Vagina (tissue), 2 donors: ENCODE measurements around the gene AP2B1. TPM values are rescaled to one million over a fixed set of nuclear protein-coding genes. Genes with fewer than 3 reads are reported as not detected.
A peak's percentile ranks its signal among the peaks of the same experiment; 100 is the strongest.

Source experiments
- DNase-seq, 2 donors: peaks; one replicate each; pipeline ENCODE4 v3.0.0-alpha.2; 2017; ENCODE audit errors: extremely low spot score in 2 of 2
- H3K27ac ChIP-seq: fragments of 200-600 bp; sonication (generic); one replicate; pipeline ENCODE4 v1.5.1; 2019
- H3K27me3 ChIP-seq: fragments of 200-600 bp; sonication (generic); one replicate; pipeline ENCODE4 v1.5.1; 2019
- H3K36me3 ChIP-seq, 2 donors: fragments of 200-600 bp; sonication (generic); one replicate each; pipeline ENCODE4 v1.5.1; 2017 to 2019
- H3K4me1 ChIP-seq: fragments of 200-600 bp; sonication (generic); one replicate; pipeline ENCODE4 v1.5.1; 2019
- H3K4me3 ChIP-seq, 2 donors: fragments of 200-600 bp; sonication (generic); 1 replicate in 1 of 2; 2 replicates in 1 of 2; pipeline ENCODE4 v1.5.1; 2016 to 2019
- H3K9me3 ChIP-seq: fragments of 200-600 bp; sonication (generic); one replicate; pipeline ENCODE4 v1.5.1; 2019
- POLR2A ChIP-seq, 2 donors: fragments of 450-650 bp; IDR thresholded peaks; one replicate each; pipeline ENCODE4 v1.6.1; 2017; ENCODE audit warnings: antibody characterized with exemption in 2 of 2, mild to moderate bottlenecking in 2 of 2, moderate library complexity in 2 of 2
- POLR2AphosphoS5 ChIP-seq, 2 donors: sonication (generic); formaldehyde crosslinking; IDR thresholded peaks; one replicate each; pipeline ENCODE4 v1.9.0; 2017; ENCODE audit warnings: antibody characterized with exemption in 2 of 2, mild to moderate bottlenecking in 2 of 2, low read depth in 1 of 2; ENCODE audit not compliant: insufficient read depth in 1 of 2
- intact Hi-C: fragments of 100-400 bp; cut with DNase I; formaldehyde crosslinking; loops from one replicate; pipeline ENCODE4 v1.15.1; 2023
- small RNA-seq: library from RNA; depleted of rRNA; stranded (forward); fragments of <200 nt; gene quantifications from one replicate; pipeline ENCODE3, GENCODE V24; 2016
- total RNA-seq: library from RNA; depleted of rRNA; stranded (reverse); fragments of >200 nt; gene quantifications from one replicate; pipeline ENCODE4 v1.2.3, GENCODE V29; 2016
- TF ChIP-seq, protein P1 (sequence below), 3 experiments: fragments of 450-650 bp in 2 of 3; fragments of 200-600 bp in 1 of 3; sonication (generic) in 1 of 3; IDR thresholded peaks; one replicate each; pipeline ENCODE4 v1.5.1; 2017 to 2019; ENCODE audit warnings: antibody characterized with exemption in 3 of 3, mild to moderate bottlenecking in 2 of 3, moderate library complexity in 2 of 3

AP2B1 gene
- total RNA-seq, 1 donor from 2014 or later: 62.1 TPM

DNA sequence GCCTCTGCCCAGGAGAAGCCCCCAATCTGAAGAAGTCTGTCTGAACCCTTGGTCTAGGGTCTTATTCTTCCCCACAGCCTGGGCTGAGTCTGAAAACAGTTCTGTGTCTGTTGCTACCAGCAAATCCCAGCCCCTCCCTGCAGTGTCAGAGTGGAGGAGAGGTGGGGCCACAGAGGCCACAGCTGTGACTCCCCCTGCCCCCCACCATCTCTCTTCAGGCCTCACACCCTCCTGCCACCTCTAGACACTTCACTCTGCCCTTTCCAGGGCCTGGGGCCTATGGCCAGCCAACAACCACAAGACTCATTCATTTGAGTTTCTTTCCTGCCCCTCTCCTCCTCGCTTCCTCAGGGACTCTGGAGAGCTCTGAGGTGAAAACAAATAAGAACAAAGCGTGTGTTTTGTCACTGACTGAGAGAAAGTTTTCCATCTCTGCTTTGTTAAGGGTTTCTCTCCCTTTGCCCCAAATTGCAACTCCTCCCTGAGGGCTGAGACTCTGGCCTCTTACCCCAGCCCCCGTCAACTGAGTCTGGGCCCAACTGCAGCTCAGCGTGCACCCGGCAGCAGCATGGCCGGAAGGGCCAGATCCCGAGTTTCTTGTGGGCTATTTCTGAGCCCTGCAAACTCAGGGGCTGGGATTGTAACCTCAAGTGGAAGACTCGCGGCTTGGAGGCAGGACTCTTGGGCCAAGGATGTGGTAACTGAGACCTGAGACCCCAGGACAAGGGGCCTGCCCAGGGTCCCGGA lies 186.7 kb downstream of the AP2B1 start:
- peak overlapping the region; percentile 25 for H3K27ac ChIP-seq
- H3K9me3 ChIP-seq: no peaks in the 10 kb centered on the region
- DNase-seq: no peak
- H3K27me3 ChIP-seq: no peaks in the 10 kb centered on the region
- peaks cover 26% of the 10 kb centered on the region for H3K4me1 ChIP-seq
- intact Hi-C loops: no loop called here
- H3K36me3 ChIP-seq: no peaks in the 10 kb centered on the region
- TF ChIP-seq POLR2AphosphoS5 (IDR thresholded peaks at IDR 0.05; ENCODE audit: insufficient read depth in 1 of 2, low read depth in 1 of 2) (no peak), POLR2A (IDR thresholded peaks at IDR 0.05) (no peak)
- TF ChIP-seq, protein P1, sequence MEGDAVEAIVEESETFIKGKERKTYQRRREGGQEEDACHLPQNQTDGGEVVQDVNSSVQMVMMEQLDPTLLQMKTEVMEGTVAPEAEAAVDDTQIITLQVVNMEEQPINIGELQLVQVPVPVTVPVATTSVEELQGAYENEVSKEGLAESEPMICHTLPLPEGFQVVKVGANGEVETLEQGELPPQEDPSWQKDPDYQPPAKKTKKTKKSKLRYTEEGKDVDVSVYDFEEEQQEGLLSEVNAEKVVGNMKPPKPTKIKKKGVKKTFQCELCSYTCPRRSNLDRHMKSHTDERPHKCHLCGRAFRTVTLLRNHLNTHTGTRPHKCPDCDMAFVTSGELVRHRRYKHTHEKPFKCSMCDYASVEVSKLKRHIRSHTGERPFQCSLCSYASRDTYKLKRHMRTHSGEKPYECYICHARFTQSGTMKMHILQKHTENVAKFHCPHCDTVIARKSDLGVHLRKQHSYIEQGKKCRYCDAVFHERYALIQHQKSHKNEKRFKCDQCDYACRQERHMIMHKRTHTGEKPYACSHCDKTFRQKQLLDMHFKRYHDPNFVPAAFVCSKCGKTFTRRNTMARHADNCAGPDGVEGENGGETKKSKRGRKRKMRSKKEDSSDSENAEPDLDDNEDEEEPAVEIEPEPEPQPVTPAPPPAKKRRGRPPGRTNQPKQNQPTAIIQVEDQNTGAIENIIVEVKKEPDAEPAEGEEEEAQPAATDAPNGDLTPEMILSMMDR (IDR thresholded peaks at IDR 0.05): no peak
- H3K4me3 ChIP-seq: no peak overlapping the region

DNA sequence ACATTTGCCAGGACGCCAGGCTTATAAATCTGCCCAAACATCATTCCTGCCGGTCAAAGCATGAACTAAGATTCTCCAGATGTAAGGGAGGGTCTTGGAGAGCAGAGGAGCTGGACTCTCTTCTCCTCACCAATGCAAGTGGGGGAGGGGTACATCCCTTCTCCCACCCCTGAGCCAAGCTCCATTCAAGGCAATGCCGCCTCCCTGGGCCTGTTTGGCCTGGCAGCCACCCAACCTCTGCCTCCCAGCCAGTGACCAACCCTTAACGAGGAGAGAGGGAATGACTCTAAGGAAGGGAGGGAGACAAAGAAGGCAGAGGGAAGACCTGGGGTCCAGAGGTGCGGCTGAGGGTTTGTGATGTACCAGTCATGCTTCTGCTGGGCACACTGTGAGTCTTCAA lies 187.4 kb downstream of the AP2B1 start:
- Histone ChIP-seq H3K36me3 (no peaks in the 10 kb centered on the region), H3K27me3 (no peaks in the 10 kb centered on the region), H3K4me1 (peaks cover 26% of the 10 kb centered on the region), H3K9me3 (no peaks in the 10 kb centered on the region), H3K4me3 (no peak overlapping the region), H3K27ac (peak overlapping the region; percentile 25)
- TF ChIP-seq POLR2AphosphoS5 (IDR thresholded peaks at IDR 0.05; ENCODE audit: insufficient read depth in 1 of 2, low read depth in 1 of 2) (no peak), POLR2A (IDR thresholded peaks at IDR 0.05) (no peak)
- TF ChIP-seq, protein P1 (IDR thresholded peaks at IDR 0.05): no peak
- no peak for DNase-seq
- intact Hi-C loops: no loop called here

DNA sequence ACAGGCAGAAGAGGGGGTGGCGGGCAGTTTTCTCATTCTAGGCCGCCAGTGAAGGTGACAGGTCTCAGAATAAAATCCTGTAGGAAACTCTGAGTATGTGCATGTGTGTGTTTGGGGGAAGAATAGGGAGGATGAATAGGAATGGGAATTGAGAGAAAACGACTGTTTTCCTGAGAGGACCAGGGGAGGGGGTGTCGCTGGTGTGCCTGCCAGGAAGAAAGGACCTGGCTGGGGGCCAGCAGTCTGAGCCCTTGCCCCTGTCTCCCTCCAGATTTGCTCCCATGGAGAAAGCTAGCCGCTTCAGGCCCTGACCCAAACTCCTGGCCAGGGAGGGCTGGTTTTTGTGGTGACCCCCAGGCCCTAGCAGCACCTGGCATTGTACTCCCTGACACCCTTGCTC lies 187.9 kb downstream of the AP2B1 start:
- Histone ChIP-seq H3K9me3 (no peaks in the 10 kb centered on the region), H3K36me3 (no peaks in the 10 kb centered on the region), H3K27me3 (no peaks in the 10 kb centered on the region), H3K4me3 (no peak overlapping the region), H3K4me1 (peaks cover 26% of the 10 kb centered on the region), H3K27ac (no peak overlapping the region)
- DNase-seq: no peak
- intact Hi-C loops: no loop called here
- TF ChIP-seq POLR2A (IDR thresholded peaks at IDR 0.05): no peak
- TF ChIP-seq, protein P1 (IDR thresholded peaks at IDR 0.05): no peak
- TF ChIP-seq POLR2AphosphoS5 (IDR thresholded peaks at IDR 0.05; ENCODE audit: insufficient read depth in 1 of 2, low read depth in 1 of 2): no peak

DNA sequence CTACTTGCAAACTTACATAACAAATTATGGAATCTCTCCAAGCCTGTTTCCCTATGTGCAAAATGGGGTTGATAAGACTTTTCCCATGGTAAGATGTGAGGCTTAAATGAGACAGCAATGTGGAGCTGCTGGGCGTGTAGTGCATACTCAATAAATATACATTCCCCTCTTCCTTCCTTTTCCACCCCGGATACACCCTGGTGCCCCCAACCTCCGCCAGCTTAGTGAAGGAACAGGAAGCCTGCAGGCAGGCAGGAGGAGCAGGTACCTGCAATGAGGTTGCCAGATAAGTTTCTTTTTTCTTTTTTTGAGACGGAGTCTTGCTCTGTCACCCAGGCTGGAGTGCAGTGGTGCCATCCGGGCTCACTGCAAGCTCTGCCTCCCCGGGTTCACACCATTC lies 188.5 kb downstream of the AP2B1 start:
- H3K4me3 ChIP-seq: no peak overlapping the region
- peaks cover 26% of the 10 kb centered on the region for H3K4me1 ChIP-seq
- no peaks in the 10 kb centered on the region for H3K9me3 ChIP-seq
- H3K27ac ChIP-seq: no peak overlapping the region
- H3K36me3 ChIP-seq: no peaks in the 10 kb centered on the region
- DNase-seq: no peak
- TF ChIP-seq, protein P1 (IDR thresholded peaks at IDR 0.05): no peak
- TF ChIP-seq POLR2A (IDR thresholded peaks at IDR 0.05): no peak
- no peak for TF ChIP-seq POLR2AphosphoS5 (IDR thresholded peaks at IDR 0.05; ENCODE audit: insufficient read depth in 1 of 2, low read depth in 1 of 2)
- H3K27me3 ChIP-seq: no peaks in the 10 kb centered on the region
- intact Hi-C loops: no loop called here

Small RNAs within 50 kb of the gene (small RNA-seq; reads per million reads assigned to genes)
- gene AC004134.1: not detected
- gene AC015911.1: not detected
- gene SNORD7: 120 reads per million, percentile 97 among the genes with 10 or more reads in this experiment

Other genes starting within 250 kb of the AP2B1 start
- gene SLFN11, start 213.7 kb upstream of the AP2B1 start, total RNA-seq: 21.1 TPM
- gene SLFN12, start 154.8 kb upstream of the AP2B1 start, total RNA-seq: 5.9 TPM
- gene SLFN13, start 138.6 kb upstream of the AP2B1 start, total RNA-seq: 6.9 TPM
- 12.3 TPM for gene SLFN12L, start 49.6 kb upstream of the AP2B1 start, total RNA-seq
- gene SLFN14, start 26.5 kb upstream of the AP2B1 start, total RNA-seq: not detected
- gene PEX12, start 8.8 kb upstream of the AP2B1 start, total RNA-seq: 2.9 TPM
- gene RASL10B, start 144.3 kb downstream of the AP2B1 start, total RNA-seq: 9.1 TPM
- gene GAS2L2, start 165.9 kb downstream of the AP2B1 start, total RNA-seq: not detected
- gene C17orf50, start 173.6 kb downstream of the AP2B1 start, total RNA-seq: not detected
- gene MMP28, start 208.3 kb downstream of the AP2B1 start, total RNA-seq: 32.2 TPM
- gene TAF15, start 222.2 kb downstream of the AP2B1 start, total RNA-seq: 74.9 TPM